ENCODE data around the gene VPS45. TPM values are rescaled to one million over a fixed set of nuclear protein-coding genes. Genes with fewer than 3 reads are reported as not detected.

Gene VPS45
- total and polyA plus RNA-seq, 2 of the 8 experiments (the other 6 are each of a cell fraction or from before 2014, with no cell fraction given): 19.1 to 27.6 TPM

DNA sequence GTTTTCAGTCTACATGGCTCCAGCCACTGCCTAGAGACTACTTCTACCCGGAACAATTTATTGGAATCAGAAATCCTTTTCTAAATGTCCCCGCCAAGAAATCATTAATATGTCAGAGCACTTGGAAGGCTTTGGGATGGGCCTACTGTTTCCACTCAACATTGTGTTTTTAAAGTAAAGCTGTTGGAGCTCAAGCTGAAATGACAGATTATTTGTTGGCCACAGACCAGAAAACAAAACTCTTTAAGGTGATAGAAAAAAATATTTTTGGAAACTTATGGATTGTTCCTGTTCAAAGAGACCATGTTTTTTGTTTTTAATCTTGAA lies 496 bp downstream of the VPS45 start:
- H3K56ac ChIP-seq (replicated peaks; ENCODE audit: insufficient read length, low read depth, low read length): no peak overlapping the region
- H2BK5ac ChIP-seq (ENCODE audit: low read depth, low read length): no peak overlapping the region
- peak overlapping the region; percentile 85 for H2AFZ ChIP-seq (ENCODE audit: low read length)
- FAIRE-seq: no peak
- no peak overlapping the region for H2BK120ac ChIP-seq (replicated peaks; ENCODE audit: low read depth, low read length)
- H3K4me3 ChIP-seq (ENCODE audit: extremely low read depth in 1 of 4, insufficient read depth in 2 of 4, low read depth in 3 of 4, low read length in 4 of 4): peak overlapping the region; percentile 81 to 95 (median 91)
- ChIA-PET CTCF (ENCODE audit: partially characterized antibody) (interaction anchor here (0.9 to 1.5 kb wide), 3 partner anchors 27 to 99 kb away, joined by 3 to 6 read pairs (median 4); no protein-coding TSS in a partner anchor), POLR2A (ENCODE audit: partially characterized antibody) (interaction anchor here (0.7 to 2.7 kb wide), 12 partner anchors 10 to 181 kb away, joined by 3 to 24 read pairs (median 4); partner anchors contain the start of genes BOLA1 and OTUD7B)
- H4K91ac ChIP-seq (replicated peaks; ENCODE audit: insufficient read length, low read length): no peak overlapping the region
- H3K18ac ChIP-seq (ENCODE audit: extremely low read depth, low read length): no peak overlapping the region
- TF ChIP-seq GTF2F1 (IDR thresholded peaks at IDR 0.05; ENCODE audit: borderline replicate concordance, low read depth, low read length) (no peak), RNF2 (IDR thresholded peaks at IDR 0.05; ENCODE audit: borderline replicate concordance, low read depth, low read length, missing control alignments, poor library complexity, severe bottlenecking) (no peak), NANOG (IDR thresholded peaks at IDR 0.05; ENCODE audit: insufficient read depth, low read depth, low read length, poor library complexity, severe bottlenecking) (no peak), EGR1 (IDR thresholded peaks at IDR 0.05; ENCODE audit: borderline replicate concordance, low read depth, low read length) (no peak), GABPA (IDR thresholded peaks at IDR 0.05; ENCODE audit: borderline replicate concordance, insufficient read depth, low read length) (no peak), CBX8 (IDR thresholded peaks at IDR 0.05; ENCODE audit: borderline replicate concordance, low read depth, low read length) (no peak)
- TF ChIP-seq, protein P1, sequence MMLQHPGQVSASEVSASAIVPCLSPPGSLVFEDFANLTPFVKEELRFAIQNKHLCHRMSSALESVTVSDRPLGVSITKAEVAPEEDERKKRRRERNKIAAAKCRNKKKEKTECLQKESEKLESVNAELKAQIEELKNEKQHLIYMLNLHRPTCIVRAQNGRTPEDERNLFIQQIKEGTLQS (IDR thresholded peaks at IDR 0.05; ENCODE audit: insufficient read depth, low read depth, low read length): no peak
- TF ChIP-seq, protein P2, sequence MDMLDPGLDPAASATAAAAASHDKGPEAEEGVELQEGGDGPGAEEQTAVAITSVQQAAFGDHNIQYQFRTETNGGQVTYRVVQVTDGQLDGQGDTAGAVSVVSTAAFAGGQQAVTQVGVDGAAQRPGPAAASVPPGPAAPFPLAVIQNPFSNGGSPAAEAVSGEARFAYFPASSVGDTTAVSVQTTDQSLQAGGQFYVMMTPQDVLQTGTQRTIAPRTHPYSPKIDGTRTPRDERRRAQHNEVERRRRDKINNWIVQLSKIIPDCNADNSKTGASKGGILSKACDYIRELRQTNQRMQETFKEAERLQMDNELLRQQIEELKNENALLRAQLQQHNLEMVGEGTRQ (IDR thresholded peaks at IDR 0.05; ENCODE audit: low read length): no peak
- H3K4me1 ChIP-seq (replicated peaks in 1 of 4; ENCODE audit: control insufficient read depth in 3 of 4, insufficient read depth in 4 of 4, low read length in 3 of 4): no peaks in the 10 kb centered on the region
- H3K36me3 ChIP-seq (ENCODE audit: control insufficient read depth in 2 of 4, insufficient read depth in 4 of 4, low read length in 3 of 4): peaks cover 0 to 9% (median 2%) of the 10 kb centered on the region in 4 experiments; a peak in 3 of 8 replicates
- no peak overlapping the region for H3K14ac ChIP-seq (ENCODE audit: insufficient read length)
- H4K20me1 ChIP-seq (replicated peaks in 1 of 2; ENCODE audit: control insufficient read depth in 1 of 2, insufficient read depth in 2 of 2, low read length in 2 of 2): no peaks in the 10 kb centered on the region
- H3K79me1 ChIP-seq (ENCODE audit: low read depth, low read length): no peaks in the 10 kb centered on the region
- H4K8ac ChIP-seq (ENCODE audit: extremely low read depth, insufficient read depth, low read length): no peak overlapping the region
- no peak overlapping the region for H3K4ac ChIP-seq (replicated peaks; ENCODE audit: insufficient read length, low read depth, low read length)
- no peak overlapping the region for H2AK5ac ChIP-seq (ENCODE audit: low read depth, low read length)
- WGBS, 2 experiments (ENCODE audit: extremely low coverage in 1 of 2, insufficient coverage in 1 of 2, insufficient read length in 1 of 2, insufficient replicate concordance in 2 of 2, low coverage in 1 of 2, low lambda C conversion rate in 2 of 2, missing lambda C conversion rate in 1 of 2): 36% methylated on average over 2 of the region's 2 CpGs; no CpG with 5 or more reads in 1 of the 2 experiments
- no peaks in the 10 kb centered on the region for H3K9me3 ChIP-seq (ENCODE audit: insufficient read depth in 2 of 2, low read depth in 1 of 2, low read length in 1 of 2)
- no peak overlapping the region for H3K23ac ChIP-seq (ENCODE audit: insufficient read length)
- H3K9ac ChIP-seq (replicated peaks in 1 of 4; ENCODE audit: extremely low read depth in 1 of 4, low read depth in 3 of 4, low read length in 3 of 4): peak overlapping the region in 2 of 4 experiments; percentile 8 to 69; a peak in 2 of 7 replicates
- no peaks in the 10 kb centered on the region for H3K27me3 ChIP-seq (replicated peaks in 1 of 4; ENCODE audit: control insufficient read depth in 3 of 4, extremely low read depth in 1 of 4, insufficient read depth in 3 of 4, low read length in 3 of 4)
- H3K4me2 ChIP-seq (ENCODE audit: insufficient read depth in 1 of 2, low read depth in 2 of 2, low read length in 2 of 2): peak overlapping the region; percentile 66 to 91
- H4K5ac ChIP-seq (ENCODE audit: insufficient read length, low read depth, low read length): no peak overlapping the region
- no peak for DNase-seq (ENCODE audit: low read depth in 1 of 2, low spot score in 2 of 2)
- 0 out of 4 replicates have a peak, but pooled peaks cover 0 to 7% of the 10 kb centered on the region in 2 experiments for H3K79me2 ChIP-seq (ENCODE audit: control insufficient read depth in 1 of 2, insufficient read depth in 2 of 2, low read length in 2 of 2)
- no peak overlapping the region for H2BK20ac ChIP-seq (ENCODE audit: low read length)
- H2BK12ac ChIP-seq (ENCODE audit: low read depth, low read length): no peak overlapping the region
- H3K27ac ChIP-seq (ENCODE audit: low read depth, low read length): no peak overlapping the region
- H3K23me2 ChIP-seq (ENCODE audit: low read depth, low read length): no peaks in the 10 kb centered on the region
- no peak overlapping the region for H2BK15ac ChIP-seq (ENCODE audit: low read length)

Measured in H1 (cell line).